Measurements from ENCODE around the gene GORASP2.

DNA sequence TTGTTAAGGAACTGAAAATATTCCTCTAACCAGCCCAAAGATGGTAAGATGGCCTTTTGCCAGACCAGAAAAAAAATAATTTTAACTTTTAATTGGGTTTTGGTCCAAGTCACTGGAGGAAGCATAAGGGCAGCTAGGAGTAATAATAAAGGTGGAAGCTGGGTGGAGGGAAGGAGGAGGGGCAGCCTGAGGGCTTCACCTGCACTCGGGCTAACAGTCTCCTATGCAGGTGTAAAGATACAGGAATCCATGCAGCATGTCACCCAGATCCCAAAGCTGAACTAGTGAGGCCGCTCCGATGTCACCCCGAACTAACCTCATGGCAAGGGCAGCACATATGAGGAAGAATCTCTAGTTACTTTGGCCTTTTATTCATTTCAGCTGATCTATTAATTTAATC lies 37.2 kb upstream of the GORASP2 start:
- TF ChIP-seq, protein P1, sequence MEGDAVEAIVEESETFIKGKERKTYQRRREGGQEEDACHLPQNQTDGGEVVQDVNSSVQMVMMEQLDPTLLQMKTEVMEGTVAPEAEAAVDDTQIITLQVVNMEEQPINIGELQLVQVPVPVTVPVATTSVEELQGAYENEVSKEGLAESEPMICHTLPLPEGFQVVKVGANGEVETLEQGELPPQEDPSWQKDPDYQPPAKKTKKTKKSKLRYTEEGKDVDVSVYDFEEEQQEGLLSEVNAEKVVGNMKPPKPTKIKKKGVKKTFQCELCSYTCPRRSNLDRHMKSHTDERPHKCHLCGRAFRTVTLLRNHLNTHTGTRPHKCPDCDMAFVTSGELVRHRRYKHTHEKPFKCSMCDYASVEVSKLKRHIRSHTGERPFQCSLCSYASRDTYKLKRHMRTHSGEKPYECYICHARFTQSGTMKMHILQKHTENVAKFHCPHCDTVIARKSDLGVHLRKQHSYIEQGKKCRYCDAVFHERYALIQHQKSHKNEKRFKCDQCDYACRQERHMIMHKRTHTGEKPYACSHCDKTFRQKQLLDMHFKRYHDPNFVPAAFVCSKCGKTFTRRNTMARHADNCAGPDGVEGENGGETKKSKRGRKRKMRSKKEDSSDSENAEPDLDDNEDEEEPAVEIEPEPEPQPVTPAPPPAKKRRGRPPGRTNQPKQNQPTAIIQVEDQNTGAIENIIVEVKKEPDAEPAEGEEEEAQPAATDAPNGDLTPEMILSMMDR (conservative IDR thresholded peaks at IDR 0.05; ENCODE audit: low read depth, low read length), result no peak
- TF ChIP-seq POLR2A (IDR thresholded peaks at IDR 0.05; ENCODE audit: low read depth, low read length) (no peak), RCOR1 (IDR thresholded peaks at IDR 0.05; ENCODE audit: insufficient replicate concordance, low read length) (no peak), SMC3 (IDR thresholded peaks at IDR 0.05; ENCODE audit: low read depth, low read length) (no peak), CHD1 (IDR thresholded peaks at IDR 0.05; ENCODE audit: low read depth, low read length) (no peak), NFE2L2 (IDR thresholded peaks at IDR 0.05; ENCODE audit: low read depth, low read length) (no peak)
